GM21619 (cell line): Measurements from ENCODE around the gene SLC38A8.

ENCODE experiments used
- ATAC-seq: cut with Tn5 transposase; IDR thresholded peaks from one replicate; pipeline ENCODE4 v1.9.1; 2021; ENCODE audit not compliant: unreplicated experiment

Gene SLC38A8

DNA sequence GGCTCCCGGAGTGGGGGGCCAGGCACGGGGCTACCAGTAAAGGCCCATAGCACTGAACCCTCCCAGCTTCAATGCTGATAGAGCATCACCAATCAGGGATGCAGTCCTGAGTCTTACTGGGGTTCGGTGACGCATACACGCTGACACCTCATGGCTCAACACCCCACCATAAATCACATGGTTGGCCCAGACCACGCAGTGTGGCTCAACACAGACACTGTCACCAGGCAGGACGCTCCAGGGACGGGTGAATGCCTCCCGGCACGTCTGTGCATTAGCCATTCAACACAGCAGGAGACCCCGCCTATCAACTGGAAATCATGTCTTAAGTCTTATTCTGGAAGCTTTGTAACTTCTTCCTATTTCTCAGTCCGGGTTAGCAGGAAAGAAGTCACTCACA lies 39.6 kb downstream of the SLC38A8 start:
- ATAC-seq, result no peak

DNA sequence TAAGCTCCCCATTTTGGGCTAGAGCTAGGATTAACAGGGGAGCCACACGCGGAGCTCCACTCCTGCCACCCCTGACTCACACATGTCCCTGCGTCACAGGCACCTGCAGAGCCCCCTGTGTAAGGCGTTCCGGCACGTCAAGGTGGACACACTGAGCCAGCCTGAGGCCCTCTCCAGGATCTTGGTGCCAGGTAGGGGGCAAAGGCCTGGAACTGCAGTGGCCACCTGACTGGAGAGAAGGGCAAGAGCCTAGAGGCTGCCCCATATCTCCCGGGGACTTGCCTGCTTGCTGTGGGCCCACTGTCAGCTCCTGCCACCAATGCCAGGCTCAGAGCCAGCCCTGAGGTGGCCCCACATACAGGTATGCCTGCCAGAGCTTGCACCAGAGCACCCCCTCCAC lies 40.9 kb downstream of the SLC38A8 start:
- ATAC-seq, result no peak

DNA sequence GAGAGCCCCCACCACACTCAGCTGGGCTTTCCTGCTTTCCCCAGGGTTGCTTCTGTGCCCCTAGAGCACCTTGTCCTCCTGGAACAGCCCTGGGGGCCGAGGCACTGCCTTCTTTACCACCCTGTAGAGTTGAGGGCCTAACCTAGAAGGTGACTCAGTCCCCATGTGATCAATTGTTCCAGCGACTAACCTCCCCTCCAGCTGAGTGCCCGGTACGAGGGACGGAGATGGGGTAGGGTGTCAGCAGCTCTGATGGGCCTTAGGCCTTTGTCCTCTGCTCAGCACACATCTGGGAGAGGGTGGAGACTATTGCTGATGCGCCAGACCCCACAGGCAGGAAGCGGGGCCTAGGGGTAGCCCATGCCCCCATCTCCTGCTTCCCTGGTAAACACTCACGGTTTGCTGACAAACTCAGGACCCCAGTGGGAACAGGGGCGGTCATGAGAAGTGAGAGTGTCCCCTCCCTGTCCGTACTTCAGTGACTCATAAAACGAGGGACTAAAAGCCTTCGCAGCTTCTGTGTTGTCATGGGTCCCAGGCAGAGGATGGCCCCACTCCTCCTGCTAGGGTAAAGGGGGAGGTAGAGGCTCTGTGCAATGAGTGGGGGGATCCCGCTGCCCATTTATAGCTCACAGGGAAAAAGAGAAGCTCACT lies 41.5 kb downstream of the SLC38A8 start:
- ATAC-seq, result no peak

DNA sequence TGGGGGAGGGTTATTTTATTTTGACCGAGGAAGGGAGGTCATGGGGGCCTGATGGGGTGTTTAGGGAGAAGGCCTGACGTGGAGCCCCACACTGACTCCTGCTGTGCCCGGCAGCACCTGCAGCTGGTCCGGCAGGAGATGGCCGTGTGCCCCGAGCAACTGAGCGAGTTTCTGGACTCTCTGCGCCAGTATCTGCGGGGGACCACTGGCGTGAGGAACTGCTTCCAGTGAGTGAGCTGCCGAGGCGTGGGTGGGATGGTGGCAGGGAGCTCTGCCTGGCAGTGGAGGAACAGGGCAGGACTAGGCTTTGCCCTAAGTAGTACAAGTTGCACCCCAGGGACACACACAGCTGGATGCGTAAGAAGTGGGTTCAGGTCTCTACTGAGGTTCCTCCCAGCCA lies 44.5 kb downstream of the SLC38A8 start:
- ATAC-seq, result no peak

DNA sequence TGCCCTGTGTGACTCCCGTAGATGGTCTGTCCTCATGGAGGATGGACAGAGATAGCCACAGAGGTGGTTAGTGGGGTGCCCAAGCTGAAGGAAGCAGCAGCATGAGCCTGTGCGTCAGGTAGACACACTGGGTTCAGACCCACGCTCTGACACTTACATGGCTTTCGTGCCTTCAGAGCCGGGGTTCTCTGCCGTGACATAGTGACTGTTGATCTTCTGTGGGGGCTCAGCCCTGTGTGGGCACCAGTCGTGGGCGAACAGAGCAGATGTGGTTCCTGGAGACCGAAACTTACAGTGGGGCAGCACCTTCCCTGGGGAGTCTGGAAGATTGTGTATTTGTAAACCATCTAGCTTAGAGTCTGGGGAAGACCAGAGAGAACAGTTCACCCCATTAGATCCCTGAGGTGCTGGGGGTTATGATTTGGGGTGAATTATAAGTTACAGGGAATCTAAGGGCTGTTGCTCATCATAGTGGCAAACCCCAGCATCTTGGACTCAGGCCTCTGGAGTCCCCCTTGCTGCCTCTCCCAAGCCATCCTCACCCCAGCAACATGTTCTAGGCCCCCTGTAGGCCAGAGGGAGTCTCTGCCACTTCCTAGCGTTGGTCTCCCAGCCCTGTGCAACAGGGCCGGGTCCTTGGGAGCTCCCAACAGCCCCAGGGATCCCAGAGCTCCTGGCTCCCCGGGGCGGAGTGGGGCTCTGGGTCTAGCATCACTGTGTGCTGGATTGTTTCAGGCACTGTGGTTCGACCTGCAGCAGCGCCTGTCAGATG lies 45.9 kb downstream of the SLC38A8 start:
- no peak for ATAC-seq

DNA sequence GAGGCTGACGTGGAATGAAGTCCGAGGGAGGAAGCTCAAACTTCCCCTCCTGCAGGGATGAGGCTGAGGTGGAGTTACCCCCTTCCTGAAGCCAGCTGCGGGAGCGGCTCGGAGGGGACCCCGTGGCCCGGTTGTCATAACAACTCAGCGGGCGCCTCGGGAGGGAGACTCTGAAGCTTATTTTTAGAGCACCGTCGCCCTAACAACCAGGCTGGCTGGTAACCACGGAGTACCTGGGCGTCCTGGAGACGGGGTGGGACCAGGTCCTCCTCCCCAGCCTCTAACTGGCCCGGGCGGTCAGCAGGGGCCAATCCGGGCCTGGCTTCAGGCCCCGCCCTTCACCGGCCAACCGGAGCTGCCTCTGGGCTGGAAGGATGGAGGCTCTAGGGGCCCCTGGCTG lies 46.8 kb downstream of the SLC38A8 start:
- no peak for ATAC-seq

DNA sequence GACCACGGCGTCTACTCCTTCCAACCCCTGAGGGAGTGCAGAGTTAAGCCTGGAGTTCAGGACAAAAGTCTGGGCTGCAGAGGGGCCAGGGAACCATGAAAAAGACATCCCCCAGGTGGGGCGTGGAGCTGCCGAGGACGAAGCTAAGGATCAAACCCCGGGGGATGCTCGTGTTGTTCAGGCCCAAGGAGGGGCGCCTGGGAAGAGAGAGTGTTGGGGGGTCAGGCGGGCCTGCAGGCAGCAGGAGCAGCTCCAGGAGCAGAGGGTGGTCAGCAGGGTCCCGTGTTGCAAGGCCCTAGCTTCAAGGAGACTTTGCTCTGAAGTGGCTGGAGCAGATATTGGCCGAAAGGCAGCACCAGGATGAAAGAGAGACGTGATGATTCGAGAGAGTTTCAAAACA lies 47.9 kb downstream of the SLC38A8 start:
- no peak for ATAC-seq

DNA sequence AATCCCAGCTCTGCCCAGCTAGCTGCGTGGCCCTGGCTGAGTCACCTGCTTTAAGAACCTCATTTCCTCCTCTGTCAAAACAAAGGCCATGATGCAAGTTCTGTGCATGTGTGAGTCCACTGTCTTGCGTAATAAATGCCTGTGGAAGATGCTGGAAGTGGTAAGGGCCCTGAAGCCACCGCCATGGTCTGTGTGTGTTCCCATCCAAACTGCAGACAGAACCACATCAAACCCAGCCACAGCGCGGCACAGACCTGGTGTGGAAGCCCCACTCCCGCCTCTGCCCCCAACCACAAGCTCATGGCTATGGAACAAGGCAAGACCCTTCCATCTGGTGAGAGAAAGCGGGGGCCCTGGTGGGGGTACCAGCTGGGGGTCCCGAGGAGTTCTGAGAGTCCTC lies 48.5 kb downstream of the SLC38A8 start:
- no peak for ATAC-seq

DNA sequence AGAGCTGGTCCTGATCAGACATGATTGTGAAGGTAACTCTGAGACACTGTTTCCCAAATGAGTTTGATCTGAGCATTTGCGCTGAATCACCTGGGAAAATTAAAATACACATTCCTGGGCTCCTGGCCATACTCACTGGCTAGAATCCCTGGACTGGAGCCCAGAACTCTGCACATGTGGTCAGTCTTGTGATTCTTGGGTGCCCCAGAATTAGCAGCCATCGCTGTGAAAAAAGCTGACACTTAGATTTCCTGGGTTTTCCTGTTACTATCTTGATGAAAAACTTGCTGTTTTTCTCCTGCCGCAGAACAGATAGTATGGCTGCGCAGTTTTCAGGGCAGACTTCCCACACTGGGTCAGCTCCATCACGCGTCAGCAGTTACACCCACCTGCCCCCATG lies 50.0 kb downstream of the SLC38A8 start:
- no peak for ATAC-seq

DNA sequence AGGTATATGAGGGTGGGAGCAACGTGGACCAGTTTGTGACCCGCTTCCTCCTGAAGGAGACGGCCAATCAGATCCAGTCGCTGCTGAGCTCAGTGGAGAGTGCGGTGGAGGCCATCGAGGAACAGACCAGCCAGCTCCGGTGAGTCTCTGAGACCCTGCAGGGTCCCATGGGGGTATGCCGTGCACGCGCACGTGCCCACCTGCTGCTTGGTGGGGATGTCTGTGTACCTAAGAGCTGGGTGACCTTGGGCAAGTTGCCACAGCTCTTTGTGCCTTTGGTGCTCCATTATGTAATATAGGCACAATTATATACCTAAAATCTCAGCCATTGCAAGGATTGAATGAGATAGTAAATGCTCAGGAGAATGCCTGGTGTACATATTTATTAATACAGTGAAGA lies 52.1 kb downstream of the SLC38A8 start:
- no peak for ATAC-seq

DNA sequence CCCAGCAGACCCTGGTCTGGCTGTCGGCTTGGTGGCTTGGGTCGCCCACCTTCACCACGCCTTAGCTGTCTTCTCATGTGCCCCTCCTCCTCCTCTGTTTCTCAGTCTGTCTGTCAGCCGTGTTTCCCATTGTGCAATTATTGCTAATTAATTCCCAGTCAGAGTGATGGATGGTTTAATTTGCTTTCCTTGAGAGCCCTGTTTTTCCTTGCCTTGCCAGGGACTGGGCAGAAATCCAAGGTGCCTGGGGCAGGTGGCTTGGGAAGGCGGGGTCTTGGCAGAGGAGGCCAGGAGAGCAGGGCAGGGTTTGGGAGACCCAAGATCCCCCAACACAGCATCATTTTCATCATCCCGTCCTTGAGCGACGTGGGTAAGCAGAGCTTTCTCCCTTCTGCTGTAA lies 53.3 kb downstream of the SLC38A8 start:
- ATAC-seq, result no peak

DNA sequence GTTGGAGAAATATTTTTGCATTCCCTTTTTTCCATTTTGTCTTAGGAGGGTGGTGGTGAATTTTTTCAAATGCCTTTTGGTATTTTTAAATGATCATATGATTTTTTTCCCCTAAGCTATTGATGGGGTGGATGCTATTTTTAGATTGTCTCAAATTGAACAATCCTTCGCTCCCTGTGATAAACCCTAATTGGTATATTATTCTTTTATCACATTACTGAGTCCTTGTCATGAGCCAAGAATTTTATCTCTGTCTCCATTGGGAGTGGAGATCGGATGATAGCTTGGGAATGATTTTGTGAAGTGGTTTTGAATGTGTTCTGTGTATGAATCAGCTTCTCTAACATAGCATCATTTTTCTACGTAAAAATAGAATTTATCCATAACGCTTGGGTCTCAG lies 59.1 kb downstream of the SLC38A8 start:
- no peak for ATAC-seq

DNA sequence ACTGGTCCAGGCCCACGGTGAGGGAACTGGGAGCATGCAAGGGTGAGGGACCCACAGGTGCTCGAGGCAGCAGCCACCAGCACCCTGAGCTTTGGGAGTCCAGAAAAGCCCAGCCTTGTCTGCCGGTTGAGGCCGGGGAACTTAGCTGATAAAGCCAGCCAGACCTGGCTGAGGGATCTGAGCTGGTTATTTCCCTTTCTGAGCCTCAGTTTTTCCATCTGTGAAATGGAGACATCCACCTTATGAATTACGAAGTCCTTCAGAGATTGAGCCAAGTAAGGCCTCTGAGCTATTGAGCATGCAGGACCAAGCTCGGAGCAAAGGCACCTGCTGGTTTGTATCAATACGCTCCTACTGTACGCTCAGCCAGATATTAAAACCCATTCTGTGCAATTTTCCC lies 60.8 kb downstream of the SLC38A8 start:
- ATAC-seq, result no peak

DNA sequence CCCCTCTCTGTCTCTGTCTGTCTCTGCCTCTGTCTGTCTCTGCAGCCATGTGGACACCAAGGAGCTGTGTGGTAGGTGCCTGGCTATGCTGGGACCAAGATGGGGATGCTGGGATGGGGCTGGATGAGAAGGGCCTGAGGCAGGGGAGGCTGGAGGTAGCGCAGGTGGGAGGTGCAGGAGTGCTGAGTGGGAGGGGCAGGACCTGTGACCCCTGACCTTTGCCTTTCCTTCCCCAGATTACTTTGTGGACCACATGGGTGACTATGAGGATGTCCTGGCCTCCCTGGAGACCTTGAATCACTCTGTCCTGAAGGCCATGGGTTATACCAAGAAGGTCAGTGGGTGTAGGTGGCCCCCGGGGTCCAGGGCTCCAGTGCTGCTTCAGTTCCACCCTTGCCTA lies 61.8 kb downstream of the SLC38A8 start:
- no peak for ATAC-seq

DNA sequence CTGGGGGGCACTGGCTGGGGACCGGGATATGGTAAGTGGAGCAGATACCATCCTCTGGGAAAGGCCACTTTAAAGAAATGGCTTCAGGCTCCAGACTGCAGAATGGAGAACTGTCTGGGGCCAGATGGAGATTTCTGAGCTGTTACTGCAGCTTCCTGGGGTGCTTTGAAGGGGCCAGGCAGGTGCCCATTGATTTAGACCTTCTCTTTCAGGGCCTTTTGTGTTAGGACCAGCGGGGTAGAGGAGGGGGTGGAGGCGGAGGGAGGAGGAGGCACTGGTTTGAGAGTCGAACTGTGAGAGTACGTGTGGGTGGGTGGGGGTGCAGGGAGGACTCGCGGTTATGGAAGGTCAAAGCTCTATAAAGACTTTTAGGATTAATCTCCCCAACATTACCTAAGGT lies 63.2 kb downstream of the SLC38A8 start:
- ATAC-seq, result no peak

DNA sequence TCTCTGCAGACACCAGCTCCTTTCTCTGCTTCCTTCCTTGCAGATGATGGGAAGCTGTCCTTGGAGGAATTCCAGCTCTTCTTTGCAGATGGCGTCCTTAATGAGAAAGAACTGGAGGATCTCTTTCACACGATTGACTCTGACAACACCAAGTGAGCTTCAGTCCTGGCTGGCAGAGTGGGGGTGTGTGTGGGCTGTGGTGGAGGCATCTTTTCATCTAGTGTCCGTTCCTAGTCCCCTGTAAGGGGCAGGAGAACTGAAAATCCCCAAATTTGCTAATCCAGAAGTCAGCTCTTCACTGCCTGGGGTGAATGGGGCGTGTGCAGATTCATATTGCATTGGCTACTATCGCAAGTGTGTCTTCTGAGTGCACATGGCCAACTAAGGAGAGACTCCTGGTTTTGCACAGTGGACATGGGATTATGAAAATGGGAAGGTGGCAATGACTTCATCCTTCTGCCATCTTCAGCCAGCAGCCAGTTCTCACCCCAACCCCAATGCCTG lies 64.1 kb downstream of the SLC38A8 start:
- ATAC-seq, result no peak

DNA sequence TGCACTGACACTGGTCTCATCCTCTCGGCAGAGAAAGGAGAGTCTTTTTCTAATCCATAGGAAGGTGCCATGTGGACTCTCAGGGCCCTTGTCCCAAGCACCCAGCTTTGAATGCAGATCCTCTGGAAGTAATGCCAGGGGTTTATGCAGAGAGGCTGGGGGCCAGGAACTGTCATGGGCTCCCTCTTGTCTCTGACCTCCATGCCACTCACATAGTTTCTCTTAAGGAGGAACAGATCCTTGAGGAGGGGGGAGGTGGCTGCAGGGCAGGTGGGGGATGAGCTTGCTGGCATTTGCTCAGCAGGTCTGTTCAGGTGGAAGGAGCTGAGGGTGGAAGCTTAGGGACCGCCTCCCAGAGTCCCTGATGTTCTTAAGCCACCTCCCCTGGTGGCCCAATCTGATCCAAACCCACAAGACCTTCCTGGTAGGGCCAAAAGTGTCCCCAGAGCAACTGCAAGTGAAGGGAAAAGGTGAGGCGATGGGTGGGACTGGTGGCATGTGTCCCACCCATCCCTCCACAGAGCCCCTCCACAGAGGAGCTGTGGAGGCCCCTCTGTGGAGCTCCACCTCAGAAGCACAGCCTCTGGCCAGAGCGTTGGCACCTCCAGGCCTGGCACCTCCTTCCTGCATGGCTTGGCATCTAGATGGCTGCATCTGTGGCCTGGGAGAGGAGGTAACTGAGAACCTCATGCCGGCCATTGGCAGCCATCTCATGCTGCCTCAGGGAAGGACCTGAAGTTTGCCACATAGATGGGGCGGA lies 65.4 kb downstream of the SLC38A8 start:
- no peak for ATAC-seq

DNA sequence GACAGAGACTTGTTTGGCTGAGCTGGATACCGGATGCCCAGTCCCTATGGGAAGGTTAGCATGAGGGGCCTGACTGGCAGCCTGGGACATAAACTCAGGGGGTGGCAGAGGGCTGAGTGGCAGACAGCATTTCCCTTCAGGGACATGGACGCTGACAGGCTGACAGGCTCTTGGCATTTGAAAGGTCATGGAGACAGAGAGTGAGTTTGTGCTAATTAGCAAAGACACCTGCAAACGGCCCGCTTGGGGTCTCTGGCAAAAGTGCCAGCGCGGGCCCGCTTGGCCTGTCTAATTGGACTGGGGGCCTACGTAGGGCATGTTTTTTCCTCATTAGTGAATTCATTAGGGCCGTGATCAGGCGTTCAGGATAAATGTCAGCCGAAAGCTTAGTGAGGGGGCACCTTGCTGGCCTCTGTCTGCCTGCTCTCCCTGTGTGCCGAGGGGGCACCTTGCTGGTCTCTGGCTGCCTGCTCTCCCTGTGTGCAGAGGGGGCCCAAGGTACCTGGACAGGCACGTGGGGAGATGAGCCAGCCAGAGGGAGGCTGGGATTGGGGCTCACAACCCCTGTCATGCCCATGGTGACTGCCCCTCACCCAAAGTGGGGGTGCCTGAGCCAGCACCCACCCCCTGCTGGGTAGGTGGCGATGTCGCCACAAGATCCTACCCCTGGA lies 66.9 kb downstream of the SLC38A8 start:
- ATAC-seq, result no peak

DNA sequence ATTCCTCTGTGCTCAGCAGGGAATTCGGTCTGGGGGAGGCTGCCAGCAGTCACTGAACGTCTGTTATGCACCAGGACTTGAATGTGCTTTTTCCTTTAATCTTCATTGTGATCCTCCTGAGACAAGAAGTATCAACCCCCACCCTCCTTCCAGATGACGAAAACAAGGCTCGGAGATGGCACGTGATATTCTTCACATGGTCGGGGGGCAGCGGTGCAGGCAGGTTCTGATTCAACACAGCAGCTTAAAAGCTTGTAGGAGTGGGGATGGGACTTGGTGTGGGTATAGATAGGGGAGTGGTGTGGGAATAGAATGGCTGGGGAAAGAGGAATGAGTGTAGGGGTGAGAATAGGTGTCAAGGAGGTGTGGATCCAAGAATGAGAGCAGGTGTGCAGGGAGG lies 68.1 kb downstream of the SLC38A8 start:
- no peak for ATAC-seq

DNA sequence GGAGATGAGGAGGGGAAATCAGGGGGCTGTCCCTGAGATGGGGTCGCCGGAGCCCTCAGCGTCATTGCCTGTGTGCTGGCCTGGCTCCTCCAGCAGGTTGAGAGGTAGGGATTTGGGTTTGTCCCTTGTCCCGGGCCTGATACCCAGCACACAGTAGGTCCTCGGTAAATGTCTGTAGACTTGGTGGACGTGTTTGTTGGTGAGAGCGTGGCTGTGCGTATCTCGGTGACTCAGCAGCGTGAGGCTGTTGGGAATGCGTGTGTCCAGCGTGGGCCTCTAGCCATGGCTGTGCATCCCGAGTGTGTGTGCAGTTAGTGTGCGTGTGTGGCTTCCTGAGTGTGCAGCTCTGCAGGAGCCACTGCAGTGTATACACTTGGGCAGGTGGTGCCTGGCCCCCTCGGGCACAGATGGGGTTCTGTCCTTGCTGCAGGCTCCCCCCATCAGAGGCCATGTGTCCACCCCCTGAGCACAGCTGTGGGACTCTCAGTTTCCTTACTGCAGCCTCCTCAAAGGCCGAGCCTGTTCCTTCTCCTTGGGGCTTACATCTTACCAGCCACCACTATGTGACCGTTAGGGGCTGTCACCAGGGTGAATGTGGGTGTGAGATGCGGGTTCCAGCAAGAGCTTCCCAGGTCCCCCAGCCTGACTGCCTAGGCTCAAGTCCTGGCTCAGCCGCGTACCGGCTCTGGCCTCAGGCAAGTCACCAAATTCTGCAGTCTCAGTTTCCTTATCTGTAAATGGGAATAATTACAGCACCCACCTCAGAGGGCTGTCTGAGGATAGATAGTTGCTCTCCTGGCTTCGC lies 68.8 kb downstream of the SLC38A8 start:
- no peak for ATAC-seq

DNA sequence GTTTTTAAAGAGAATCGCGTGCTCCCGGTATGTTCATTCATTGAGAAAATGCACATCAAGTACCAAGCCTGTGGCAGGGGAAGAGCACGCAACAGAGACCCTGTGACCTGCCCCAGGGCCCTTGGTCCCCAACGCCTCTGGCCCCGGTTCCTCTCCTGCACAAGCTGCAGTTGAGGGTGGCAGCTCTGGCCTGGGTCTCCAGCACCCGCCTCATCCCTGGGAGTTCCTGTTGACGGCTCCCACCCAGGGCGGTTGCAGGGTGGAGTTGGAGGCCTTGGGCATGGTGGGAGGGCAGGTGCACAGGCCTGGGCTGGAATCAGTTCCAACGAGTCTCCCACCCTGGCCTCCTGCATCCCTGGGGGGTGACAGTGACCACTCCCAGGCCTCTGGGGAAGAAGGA lies 69.5 kb downstream of the SLC38A8 start:
- no peak for ATAC-seq
